NCI-H69 (cell line): Measurements from ENCODE around the gene POLR2F.

ENCODE experiments used
- DNase-seq: peaks from one replicate; lab custom pipeline; 2025; lab: John Stamatoyannopoulos, UW

Gene POLR2F

GRCh38 chr22:37982151-37982785 lies 28.8 kb downstream of the POLR2F start:
- DNase-seq, result no peak

- DNase-seq, result no peak
Measured at GRCh38 chr22:37982938-37983859, 29.7 kb downstream of the POLR2F start.

GRCh38 chr22:37983860-37984791 lies 30.6 kb downstream of the POLR2F start, which contains the start of gene SOX10:
SOX10 (minus strand) TSS chr22:37984555; CDS start chr22:37983784, 771 bp downstream.
- no peak for DNase-seq

- no peak for DNase-seq
Measured at GRCh38 chr22:37985050-37985585, 31.6 kb downstream of the POLR2F start.

GRCh38 chr22:37985751-37986281 lies 32.3 kb downstream of the POLR2F start:
- no peak for DNase-seq

GRCh38 chr22:37986371-37986770 lies 32.9 kb downstream of the POLR2F start:
- DNase-seq, result no peak

GRCh38 chr22:37989146-37990045 lies 35.9 kb downstream of the POLR2F start:
- DNase-seq, result no peak

GRCh38 chr22:37990301-37990700 lies 36.8 kb downstream of the POLR2F start:
- DNase-seq, result no peak

GRCh38 chr22:37990862-37991261 lies 37.4 kb downstream of the POLR2F start:
- no peak for DNase-seq

GRCh38 chr22:37991731-37992442 lies 38.4 kb downstream of the POLR2F start:
- DNase-seq, result no peak

- peak; percentile 49 for DNase-seq
Measured at GRCh38 chr22:37994049-37994448, 40.5 kb downstream of the POLR2F start.

GRCh38 chr22:37994982-37995381 lies 41.5 kb downstream of the POLR2F start:
- DNase-seq, result no peak

- no peak for DNase-seq
Measured at GRCh38 chr22:37995460-37995859, 42.0 kb downstream of the POLR2F start.

GRCh38 chr22:37996079-37996478 lies 42.6 kb downstream of the POLR2F start:
- DNase-seq, result peak; percentile 77

- DNase-seq, result peak; percentile 69
Measured at GRCh38 chr22:37996515-37997246, 43.2 kb downstream of the POLR2F start.

- no peak for DNase-seq
Measured at GRCh38 chr22:37998543-37998942, 45.0 kb downstream of the POLR2F start.

GRCh38 chr22:37999236-37999635 lies 45.7 kb downstream of the POLR2F start:
- DNase-seq, result peak; percentile 35

- peak; percentile 90 for DNase-seq
Measured at GRCh38 chr22:37999640-38000272, 46.3 kb downstream of the POLR2F start.

- DNase-seq, result no peak
Measured at GRCh38 chr22:38005943-38006342, 52.4 kb downstream of the POLR2F start.
